Fibroblast of the conjunctiva (primary cell): ENCODE results near the gene FRMD8.

Source experiments
- DNase-seq: peaks from one replicate; pipeline ENCODE4 v3.0.0-alpha.2; 2010; ENCODE audit warnings: low read depth

FRMD8 gene

GRCh38 chr11:65376138-65376713, 10.2 kb upstream of the FRMD8 start:
- DNase-seq = no peak

- no peak for DNase-seq
Observed at GRCh38 chr11:65377036-65377435, 9.4 kb upstream of the FRMD8 start.

GRCh38 chr11:65377777-65378176, 8.7 kb upstream of the FRMD8 start:
- no peak for DNase-seq

DNA sequence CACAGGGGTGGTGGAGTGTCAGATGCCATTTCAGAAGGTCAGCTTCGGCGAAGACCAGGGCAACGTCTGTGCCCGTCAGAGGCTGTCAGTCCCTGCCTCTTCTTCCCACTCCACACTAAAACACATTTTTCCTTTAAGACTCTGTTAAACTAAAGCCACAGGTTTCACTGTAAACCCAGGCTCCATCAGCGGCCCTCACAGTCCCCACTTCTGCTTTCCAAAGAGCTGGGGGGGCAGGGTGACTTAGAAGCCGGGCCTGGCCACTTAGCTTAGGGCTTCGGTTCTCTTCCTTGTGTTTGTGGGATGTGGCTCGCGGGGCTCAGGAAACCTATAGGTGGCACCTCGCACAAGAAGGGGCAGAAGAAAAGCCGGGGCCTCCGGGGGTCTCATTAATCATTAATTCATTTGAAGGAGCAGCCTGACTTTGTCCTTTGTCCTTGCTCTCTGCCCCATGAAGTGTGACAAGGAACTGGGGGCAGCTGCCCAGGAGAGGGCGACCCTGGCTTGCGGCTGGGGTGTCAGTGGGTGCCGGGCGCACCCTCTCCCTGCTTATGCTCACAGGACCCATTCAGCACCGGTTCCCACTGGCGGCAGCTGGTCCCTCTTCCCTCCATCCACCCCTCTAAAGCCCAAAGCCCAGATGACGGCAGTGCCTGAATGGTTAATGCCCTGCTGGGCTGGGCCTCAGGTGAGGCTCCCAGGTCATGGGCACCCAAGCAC, 8.1 kb upstream of the FRMD8 start:
- DNase-seq = no peak

DNA sequence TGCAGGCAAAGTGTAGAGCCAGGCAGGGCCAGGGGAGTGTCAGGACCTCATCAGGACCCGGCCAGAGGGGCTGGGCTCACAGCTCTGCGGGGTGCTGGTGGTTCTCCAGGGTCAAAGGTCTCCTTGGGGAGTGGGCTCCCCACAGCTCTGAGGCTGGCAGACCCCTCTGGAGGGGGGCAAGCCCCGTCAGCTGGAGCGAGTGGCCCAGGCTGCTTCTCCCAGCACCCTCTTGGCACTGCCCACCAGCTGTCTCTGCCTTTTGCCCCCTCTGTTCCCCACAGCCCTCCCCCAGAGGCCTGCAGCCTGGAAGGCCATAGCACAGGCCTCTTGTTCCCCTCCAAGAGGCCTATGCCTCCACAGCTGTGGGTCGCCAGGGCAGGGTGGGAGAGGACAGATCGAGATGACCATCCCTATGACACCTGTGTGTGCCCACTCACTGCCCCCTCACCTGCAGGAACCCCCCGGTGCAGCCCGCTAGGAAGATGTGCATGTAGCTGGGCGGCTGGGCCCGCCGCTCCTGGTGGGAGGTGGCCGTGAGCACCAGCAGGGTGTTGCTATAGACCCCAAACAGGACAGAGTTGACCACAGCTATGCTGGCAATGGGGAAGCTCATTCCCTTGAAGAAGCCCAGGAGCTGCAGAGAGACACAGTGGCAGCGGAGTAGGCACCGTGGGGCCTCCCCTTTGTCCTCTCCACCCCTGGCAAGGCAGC, 7.4 kb upstream of the FRMD8 start:
- no peak for DNase-seq

GRCh38 chr11:65379698-65380459, 6.6 kb upstream of the FRMD8 start:
- no peak for DNase-seq

GRCh38 chr11:65380460-65381119, 5.8 kb upstream of the FRMD8 start:
- no peak for DNase-seq

GRCh38 chr11:65381716-65382032, 4.8 kb upstream of the FRMD8 start:
- DNase-seq = no peak

GRCh38 chr11:65382033-65382803, 4.2 kb upstream of the FRMD8 start, which contains the start of gene SLC25A45:
Gene SLC25A45 (minus strand): TSS chr11:65382646. CDS start chr11:65381951, 695 bp downstream.
- peak; percentile 96 for DNase-seq

DNA sequence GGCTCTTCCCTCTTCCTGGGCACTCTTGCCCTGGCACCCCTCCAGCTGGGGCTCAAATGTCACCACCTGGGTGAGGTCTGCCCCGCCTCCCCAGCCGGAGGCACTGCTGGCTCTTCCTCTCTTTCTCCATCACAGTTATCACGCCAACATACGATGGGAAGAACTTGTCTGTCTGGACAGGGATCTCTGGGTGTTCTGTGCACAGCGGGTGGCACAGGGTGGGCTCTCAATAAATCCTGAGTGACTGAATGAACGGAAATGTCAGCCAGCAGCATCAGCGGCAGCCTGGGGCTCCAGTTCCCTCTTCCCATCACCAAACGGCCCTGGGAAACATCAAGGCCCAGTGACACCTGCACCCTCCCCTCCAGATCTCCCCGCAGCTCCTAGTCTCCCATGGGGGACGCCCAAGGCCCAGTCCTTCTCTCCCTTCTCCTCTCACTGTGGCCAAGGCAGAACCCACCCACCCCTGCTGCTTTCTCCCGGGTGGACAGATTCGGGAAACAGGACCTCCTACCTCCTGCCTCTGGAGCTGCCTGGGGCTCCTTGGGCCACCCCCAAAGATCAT, 3.6 kb upstream of the FRMD8 start:
- no peak for DNase-seq

DNA sequence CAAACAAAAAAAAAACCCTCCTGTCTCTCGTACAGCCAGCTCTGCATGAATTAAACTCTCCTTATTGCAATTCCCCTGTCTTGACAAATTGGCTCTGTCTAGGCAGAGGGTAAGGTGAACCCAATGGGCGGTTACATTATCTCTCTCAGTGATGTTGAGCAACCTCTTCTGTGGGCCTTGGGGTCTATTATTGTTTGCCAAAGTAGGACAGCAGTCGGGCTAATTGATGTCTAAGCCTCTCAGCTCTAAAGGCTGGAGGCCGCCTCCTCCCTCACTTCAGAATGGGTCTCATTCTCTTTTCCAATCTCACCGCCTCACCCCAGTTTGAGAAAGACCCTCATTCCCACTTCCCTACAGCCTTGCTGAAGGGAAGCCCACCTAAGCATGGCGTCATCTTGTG, 2.7 kb upstream of the FRMD8 start:
- DNase-seq = no peak

- no peak for DNase-seq
Observed at GRCh38 chr11:65384301-65384889, 2.0 kb upstream of the FRMD8 start.

DNA sequence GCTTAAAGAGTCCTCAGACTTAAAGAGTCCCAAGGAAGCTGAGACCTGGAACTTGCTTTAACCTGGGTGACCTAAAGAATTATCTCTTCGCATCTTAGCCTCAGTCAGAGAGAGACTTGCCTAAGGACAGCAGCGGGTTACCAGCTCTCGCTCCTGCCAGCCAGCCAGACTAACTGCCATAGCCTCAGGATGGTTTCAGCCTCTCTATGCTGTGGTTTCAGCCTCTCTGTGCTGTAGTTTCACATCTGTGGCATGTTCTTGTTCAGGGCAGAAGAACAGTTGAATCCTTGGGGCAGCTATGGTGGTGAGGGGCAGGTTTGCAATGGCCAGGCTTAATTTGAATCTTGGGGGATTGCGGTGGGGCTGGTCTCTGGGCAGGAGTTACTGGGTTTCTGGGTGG, 2.3 kb downstream of the FRMD8 start:
- DNase-seq = no peak

GRCh38 chr11:65389294-65389980, 3.0 kb downstream of the FRMD8 start:
- DNase-seq = no peak

DNA sequence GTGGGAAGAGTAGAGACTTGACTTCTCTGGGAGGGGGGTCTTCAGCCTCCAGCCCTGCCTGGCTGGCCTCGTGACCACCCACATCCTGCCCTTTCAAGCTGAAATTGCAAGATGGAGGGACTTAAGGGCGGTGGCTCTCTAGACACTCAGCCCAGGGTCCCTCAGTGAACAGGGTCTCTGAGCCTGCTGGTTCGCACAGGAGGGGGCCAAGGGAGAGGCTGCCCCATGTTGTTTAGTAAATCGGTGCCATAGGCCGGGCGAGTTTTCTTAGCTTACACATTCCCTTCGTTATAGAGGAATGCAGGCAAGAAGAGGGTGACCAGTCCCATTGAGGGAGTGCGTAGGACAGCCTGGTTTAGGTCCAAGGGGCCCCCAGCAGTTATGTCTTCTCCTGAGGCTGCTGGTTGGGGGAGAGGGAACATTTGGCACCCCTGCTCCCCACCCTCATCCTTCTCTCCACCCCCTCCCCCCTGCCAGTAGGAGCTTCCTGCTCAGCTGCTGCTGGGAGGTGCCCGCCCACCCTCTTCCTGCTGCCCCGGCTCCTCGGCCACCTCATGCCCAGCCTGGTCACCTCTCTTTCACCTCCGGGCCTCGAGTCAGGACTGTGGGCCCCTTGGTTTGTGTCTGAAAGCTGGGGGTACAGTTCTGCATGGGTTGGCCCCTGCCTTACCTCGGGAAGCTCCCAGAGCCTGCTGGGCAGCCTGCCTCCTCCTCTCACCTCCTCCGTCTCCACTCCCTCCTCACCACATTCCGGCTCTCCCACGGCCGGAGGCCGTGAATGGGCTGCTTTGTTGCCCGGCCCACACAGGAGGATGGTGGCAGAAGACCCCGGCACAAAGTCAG, 3.9 kb downstream of the FRMD8 start:
- DNase-seq = no peak

GRCh38 chr11:65390996-65391395, 4.6 kb downstream of the FRMD8 start:
- DNase-seq = no peak

- DNase-seq = no peak
Observed at GRCh38 chr11:65392186-65392829, 5.9 kb downstream of the FRMD8 start.

DNA sequence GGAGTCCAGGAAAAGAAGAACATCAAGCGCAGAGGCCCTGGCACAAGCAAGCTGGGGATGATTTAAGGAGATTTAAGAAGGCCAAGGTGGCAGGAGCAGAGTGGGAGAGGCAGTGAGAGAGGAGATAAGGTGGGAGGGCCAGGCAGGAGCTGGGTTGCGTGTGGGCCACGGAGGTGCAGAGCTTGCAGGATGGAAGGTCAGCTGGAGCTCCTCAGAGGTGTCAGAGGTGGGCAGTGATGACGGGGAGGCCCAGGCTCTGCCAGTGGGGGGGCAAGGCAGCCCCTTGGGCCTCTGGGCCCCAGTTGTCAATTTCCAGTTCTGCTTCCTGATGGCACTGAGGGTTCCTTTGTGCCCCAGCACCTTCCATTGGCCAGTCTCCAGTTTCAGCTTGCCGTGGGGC, 6.5 kb downstream of the FRMD8 start:
- no peak for DNase-seq
